Measurements from ENCODE around the gene ZBTB20. TPM values are rescaled to one million over a fixed set of nuclear protein-coding genes. Genes with fewer than 3 reads are reported as not detected.
"Not testable (repeated sequence)": the region's sequence is repeated elsewhere in the genome, so short reads cannot be mapped to it uniquely, and the experiment has no call there.

ZBTB20 gene
- total RNA-seq, 1 donor from 2014 or later: 32.5 TPM

- H3K36me3 ChIP-seq (ENCODE audit: control insufficient read depth, insufficient read depth, low read length): no peaks in the 10 kb centered on the region
- DNase-seq (ENCODE audit: low read depth): no peak
- H3K27me3 ChIP-seq (ENCODE audit: control insufficient read depth, insufficient read depth, low read length): no peaks in the 10 kb centered on the region
- H3K4me3 ChIP-seq (ENCODE audit: low read depth, low read length): no peak overlapping the region
- TF ChIP-seq CTCF (IDR thresholded peaks at IDR 0.05; ENCODE audit: insufficient read depth, low read length, poor library complexity, severe bottlenecking): no peak
Measured at GRCh38 chr3:114816052-114816451, 331.0 kb downstream of the ZBTB20 start.

DNA sequence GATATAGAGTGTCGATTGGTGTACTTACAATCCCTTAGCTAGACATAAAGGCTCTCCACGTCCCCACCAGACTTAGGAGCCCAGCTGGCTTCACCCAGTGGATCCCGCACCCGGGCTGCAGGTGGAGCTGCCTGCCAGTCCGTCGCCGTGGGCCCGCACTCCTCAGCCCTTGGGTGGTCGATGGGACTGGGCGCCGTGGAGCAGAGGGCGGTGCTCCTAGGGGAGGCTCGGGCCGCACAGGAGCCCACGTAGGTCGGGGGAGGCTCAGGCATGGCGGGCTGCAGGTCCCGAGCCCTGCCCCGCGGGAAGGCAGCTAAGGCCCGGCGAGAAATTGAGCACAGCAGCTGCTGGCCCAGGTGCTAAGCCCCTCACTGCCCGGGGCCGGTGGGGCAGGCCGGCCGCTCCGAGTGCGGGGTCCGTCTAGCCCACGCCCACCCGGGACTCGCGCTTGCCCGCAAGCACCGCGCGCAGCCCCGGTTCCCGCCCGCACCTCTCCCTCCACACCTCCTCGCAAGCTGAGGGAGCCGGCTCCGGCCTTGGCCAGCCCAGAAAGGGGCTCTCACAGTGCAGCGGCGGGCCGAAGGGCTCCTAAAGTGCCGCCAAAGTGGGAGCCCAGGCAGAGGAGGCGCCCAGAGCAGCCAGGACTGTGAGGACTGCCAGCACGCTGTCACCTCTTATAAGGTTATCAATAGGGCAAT is 334.4 kb downstream of the ZBTB20 start:
- not testable (repeated sequence) for DNase-seq (ENCODE audit: low read depth)

DNA sequence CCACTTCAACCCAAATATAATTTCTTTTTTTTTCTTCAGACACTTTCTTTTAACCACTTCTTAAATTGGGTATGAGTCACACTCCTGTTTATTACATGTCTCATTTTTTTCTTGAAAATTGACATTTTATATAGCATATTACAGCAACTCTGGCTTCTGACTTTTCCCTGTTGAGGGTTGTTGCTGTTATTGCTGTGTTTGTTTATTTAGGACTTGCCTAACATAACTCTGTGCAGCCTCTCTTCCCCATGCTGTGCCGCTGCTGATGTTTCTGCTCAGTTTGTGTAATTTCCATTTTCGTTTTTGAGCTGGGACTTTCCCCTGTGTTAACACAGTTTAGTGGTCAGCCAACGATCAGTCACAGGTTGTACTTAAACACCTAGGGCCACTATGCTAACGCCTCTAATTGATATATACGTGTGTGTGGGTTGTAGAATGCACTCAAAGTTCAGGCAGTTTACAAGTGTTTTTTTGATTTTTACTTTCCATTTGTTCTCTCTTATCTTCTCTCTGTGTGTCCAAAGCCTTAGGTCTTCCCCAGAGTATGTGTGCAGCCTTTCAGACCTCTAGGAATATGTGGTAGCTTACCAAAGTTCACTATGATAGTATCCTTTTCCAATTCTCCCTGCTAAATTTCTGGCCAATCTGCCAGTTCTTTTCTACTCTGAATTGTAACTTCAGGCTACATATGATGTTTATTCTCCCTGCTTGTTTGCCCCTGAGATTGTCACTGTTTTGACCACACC is 337.2 kb downstream of the ZBTB20 start:
- H3K4me3 ChIP-seq (ENCODE audit: low read depth, low read length): no peak overlapping the region
- no peak for DNase-seq (ENCODE audit: low read depth)
- no peak for TF ChIP-seq CTCF (IDR thresholded peaks at IDR 0.05; ENCODE audit: insufficient read depth, low read length, poor library complexity, severe bottlenecking)

More for the DNA sequence above, 334.4 kb downstream of the ZBTB20 start:
- not testable (repeated sequence) for H3K36me3 ChIP-seq (ENCODE audit: control insufficient read depth, insufficient read depth, low read length); H3K27me3 ChIP-seq (ENCODE audit: control insufficient read depth, insufficient read depth, low read length); H3K4me3 ChIP-seq (ENCODE audit: low read depth, low read length)

DNA sequence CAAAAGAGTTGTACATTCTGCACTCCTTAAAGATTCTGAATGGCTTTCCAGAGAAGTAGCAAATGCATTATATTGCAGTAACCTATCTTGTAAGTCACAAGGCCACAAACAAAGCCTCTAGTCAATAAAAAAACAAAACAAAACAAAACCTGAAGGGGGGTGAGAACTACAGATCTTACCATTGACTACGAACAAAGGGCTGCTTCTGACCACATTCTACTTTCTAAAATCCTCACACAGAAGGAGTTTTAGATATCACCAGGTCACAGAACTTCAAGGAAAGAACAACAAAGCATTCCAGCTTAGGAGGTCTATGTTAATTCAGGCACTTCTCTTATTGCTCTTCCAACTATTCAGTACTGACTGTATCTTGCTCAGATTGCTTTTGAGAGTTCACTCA is 343.0 kb downstream of the ZBTB20 start:
- no peak for DNase-seq (ENCODE audit: low read depth)
- Histone ChIP-seq H3K4me3 (ENCODE audit: low read depth, low read length) (no peak overlapping the region), H3K36me3 (ENCODE audit: control insufficient read depth, insufficient read depth, low read length) (no peaks in the 10 kb centered on the region), H3K27me3 (ENCODE audit: control insufficient read depth, insufficient read depth, low read length) (no peaks in the 10 kb centered on the region)
- TF ChIP-seq CTCF (IDR thresholded peaks at IDR 0.05; ENCODE audit: insufficient read depth, low read length, poor library complexity, severe bottlenecking): no peak

More for the DNA sequence above, 337.2 kb downstream of the ZBTB20 start:
- H3K36me3 ChIP-seq (ENCODE audit: control insufficient read depth, insufficient read depth, low read length): no peaks in the 10 kb centered on the region
- H3K27me3 ChIP-seq (ENCODE audit: control insufficient read depth, insufficient read depth, low read length): no peaks in the 10 kb centered on the region

DNA sequence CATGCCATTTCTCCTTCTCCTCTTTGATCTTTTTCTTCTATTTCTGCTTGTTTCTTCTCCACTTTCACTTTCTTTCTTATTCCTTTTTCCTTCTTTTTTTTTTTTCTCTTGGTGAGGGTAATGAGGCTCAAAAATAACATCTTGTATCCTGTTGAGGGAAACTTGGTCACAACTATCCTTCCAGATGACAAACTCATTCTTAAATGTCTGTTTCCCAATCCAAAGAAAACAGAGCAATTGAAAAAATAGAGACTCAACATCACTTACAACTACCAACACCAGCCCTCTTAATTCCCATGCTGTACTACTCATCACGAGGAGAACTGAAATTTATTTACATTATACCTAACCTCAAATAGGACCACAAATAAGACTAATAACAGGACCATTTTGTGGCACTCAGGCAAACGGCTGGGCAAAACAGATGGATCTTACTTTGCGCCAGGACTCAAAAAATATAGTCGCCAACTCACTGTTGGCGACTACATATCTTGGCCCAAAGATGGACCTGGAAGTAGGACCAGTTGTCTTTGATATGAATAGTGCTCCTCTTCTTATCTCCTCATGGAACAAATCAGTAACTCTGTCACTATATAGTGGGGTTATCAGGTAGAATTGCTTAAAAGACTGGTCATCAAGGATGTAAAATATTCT is 343.9 kb downstream of the ZBTB20 start:
- TF ChIP-seq CTCF (IDR thresholded peaks at IDR 0.05; ENCODE audit: insufficient read depth, low read length, poor library complexity, severe bottlenecking): no peak
- no peaks in the 10 kb centered on the region for H3K27me3 ChIP-seq (ENCODE audit: control insufficient read depth, insufficient read depth, low read length)
- DNase-seq (ENCODE audit: low read depth): no peak

GRCh38 chr3:114800272-114801031 is 346.6 kb downstream of the ZBTB20 start:
- no peak for TF ChIP-seq CTCF (IDR thresholded peaks at IDR 0.05; ENCODE audit: insufficient read depth, low read length, poor library complexity, severe bottlenecking)
- no peak for DNase-seq (ENCODE audit: low read depth)
- no peaks in the 10 kb centered on the region for H3K27me3 ChIP-seq (ENCODE audit: control insufficient read depth, insufficient read depth, low read length)
- no peak overlapping the region for H3K4me3 ChIP-seq (ENCODE audit: low read depth, low read length)
- no peaks in the 10 kb centered on the region for H3K36me3 ChIP-seq (ENCODE audit: control insufficient read depth, insufficient read depth, low read length)

More for the DNA sequence above, 343.9 kb downstream of the ZBTB20 start:
- Histone ChIP-seq H3K4me3 (ENCODE audit: low read depth, low read length) (no peak overlapping the region), H3K36me3 (ENCODE audit: control insufficient read depth, insufficient read depth, low read length) (no peaks in the 10 kb centered on the region)
